ENCODE data around the gene HTRA1.

HTRA1 gene

GRCh38 chr10:122550427-122550826, 89.1 kb downstream of the HTRA1 start:
- ChIA-PET POLR2A (ENCODE audit: low non-redundant PET) (no interaction called here), CTCF (interaction anchor here (0.6 kb wide), 2 partner anchors 14 to 39 kb away, joined by 3 to 4 read pairs; no protein-coding TSS in a partner anchor)
- no peak for TF ChIP-seq CTCF (conservative IDR thresholded peaks at IDR 0.05; ENCODE audit: low read depth)
- DNase-seq (ENCODE audit: low spot score), result no peak
- H3K27ac ChIP-seq, result no peak overlapping the region

- CTCF ChIA-PET, result interaction anchor here (0.6 to 1.2 kb wide), 2 partner anchors 14 to 15 kb away, joined by 3 to 4 read pairs; no protein-coding TSS in a partner anchor
- DNase-seq (ENCODE audit: low spot score), result no peak
- no peak overlapping the region for H3K27ac ChIP-seq
- POLR2A ChIA-PET (ENCODE audit: low non-redundant PET), result no interaction called here
- TF ChIP-seq CTCF (conservative IDR thresholded peaks at IDR 0.05; ENCODE audit: low read depth), result no peak
Observed at GRCh38 chr10:122550983-122551382, 89.6 kb downstream of the HTRA1 start.

- no peak overlapping the region for H3K27ac ChIP-seq
- no peak for DNase-seq (ENCODE audit: low spot score)
- no peak for TF ChIP-seq CTCF (conservative IDR thresholded peaks at IDR 0.05; ENCODE audit: low read depth)
Observed at GRCh38 chr10:122551450-122551849, 90.1 kb downstream of the HTRA1 start.

GRCh38 chr10:122553341-122553740, 92.0 kb downstream of the HTRA1 start:
- ChIA-PET POLR2A (ENCODE audit: low non-redundant PET) (no interaction called here), CTCF (interaction anchor here (0.6 kb wide), 2 partner anchors 11 to 250 kb away, joined by 3 read pairs; no protein-coding TSS in a partner anchor)
- H3K27ac ChIP-seq, result no peak overlapping the region
- no peak for DNase-seq (ENCODE audit: low spot score)
- no peak for TF ChIP-seq CTCF (conservative IDR thresholded peaks at IDR 0.05; ENCODE audit: low read depth)

More at GRCh38 chr10:122551450-122551849, 90.1 kb downstream of the HTRA1 start:
- ChIA-PET CTCF (interaction anchor here (0.6 to 1.2 kb wide), 2 partner anchors 14 to 589 kb away, joined by 3 to 7 read pairs; no protein-coding TSS in a partner anchor), POLR2A (ENCODE audit: low non-redundant PET) (no interaction called here)

GRCh38 chr10:122554131-122555036, 93.0 kb downstream of the HTRA1 start:
- CTCF ChIA-PET, result no interaction called here
- POLR2A ChIA-PET (ENCODE audit: low non-redundant PET), result no interaction called here
- no peak for TF ChIP-seq CTCF (conservative IDR thresholded peaks at IDR 0.05; ENCODE audit: low read depth)
- DNase-seq (ENCODE audit: low spot score), result no peak
- H3K27ac ChIP-seq, result no peak overlapping the region

GRCh38 chr10:122555442-122555841, 94.1 kb downstream of the HTRA1 start:
- H3K27ac ChIP-seq, result no peak overlapping the region
- TF ChIP-seq CTCF (conservative IDR thresholded peaks at IDR 0.05; ENCODE audit: low read depth), result no peak
- DNase-seq (ENCODE audit: low spot score), result no peak
- ChIA-PET CTCF (no interaction called here), POLR2A (ENCODE audit: low non-redundant PET) (no interaction called here)

Measured in RWPE1 (cell line).